GM12878 (cell line): ENCODE measurements around the gene PTGS1.

ENCODE experiments used
- EZH2 ChIP-seq: IDR thresholded peaks from 2 replicates; pipeline ENCODE4 v1.6.1; 2012; ENCODE audit warnings: low read depth, mild to moderate bottlenecking, control low read depth, inconsistent platforms, low read length, borderline replicate concordance; ENCODE audit not compliant: control insufficient read depth
- JUND ChIP-seq: IDR thresholded peaks from 2 replicates; pipeline ENCODE4 v1.6.1; 2012; ENCODE audit warnings: low read depth, mild to moderate bottlenecking, low read length, improper control_type of control experiment, moderate library complexity
- MXI1 ChIP-seq: fragments of 150-350 bp; IDR thresholded peaks from 2 replicates; pipeline ENCODE4 v1.6.1; 2011; ENCODE audit warnings: low read depth, mild to moderate bottlenecking, inconsistent platforms, low read length, improper control_type of control experiment
- NRF1 ChIP-seq: conservative IDR thresholded peaks from 2 replicates; pipeline ENCODE4 v1.6.1; 2011; ENCODE audit warnings: mild to moderate bottlenecking, low read depth, low read length, improper control_type of control experiment
- POLR2AphosphoS2 ChIP-seq: IDR thresholded peaks from 2 replicates; pipeline ENCODE4 v1.6.1; 2011; ENCODE audit warnings: low read depth, mild to moderate bottlenecking, low read length, improper control_type of control experiment, moderate library complexity
- TF ChIP-seq, protein P1 (sequence below), 3 experiments: IDR thresholded peaks in 2 of 3; conservative IDR thresholded peaks in 1 of 3; 2 replicates each; pipeline ENCODE4 v1.5.1; 2011; ENCODE audit warnings: low read depth in 3 of 3, low read length in 3 of 3, mild to moderate bottlenecking in 3 of 3, control low read depth in 2 of 3, moderate library complexity in 2 of 3, inconsistent platforms in 1 of 3, mixed read lengths in 1 of 3; ENCODE audit not compliant: control insufficient read depth in 2 of 3, insufficient read depth in 1 of 3; ENCODE audit errors: extremely low read depth in 1 of 3
- TF ChIP-seq, protein P2 (sequence below): fragments of 450-650 bp; IDR thresholded peaks from 2 replicates; pipeline ENCODE4 v1.6.1; 2016; ENCODE audit warnings: mild to moderate bottlenecking

DNA sequence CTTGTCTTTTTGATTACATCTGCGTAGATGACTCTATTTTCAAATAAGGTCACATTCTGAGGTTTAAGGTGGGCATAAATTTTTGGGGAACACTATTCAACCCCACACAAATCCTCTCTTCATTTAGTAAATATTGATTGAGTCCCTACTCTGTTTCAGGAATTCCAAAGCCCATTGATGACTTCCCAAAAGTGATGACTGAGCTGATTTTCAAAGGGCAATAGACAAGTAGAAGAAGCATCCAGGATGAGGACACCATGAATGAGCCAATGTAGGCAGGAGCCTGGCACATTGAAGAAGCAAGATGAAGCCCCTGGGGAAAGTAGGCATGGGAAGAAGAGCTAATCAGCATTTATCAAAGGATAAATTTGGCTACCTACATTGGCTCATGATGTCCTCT, 71.7 kb downstream of the PTGS1 start:
- no peak for TF ChIP-seq MXI1
- TF ChIP-seq, protein P1, sequence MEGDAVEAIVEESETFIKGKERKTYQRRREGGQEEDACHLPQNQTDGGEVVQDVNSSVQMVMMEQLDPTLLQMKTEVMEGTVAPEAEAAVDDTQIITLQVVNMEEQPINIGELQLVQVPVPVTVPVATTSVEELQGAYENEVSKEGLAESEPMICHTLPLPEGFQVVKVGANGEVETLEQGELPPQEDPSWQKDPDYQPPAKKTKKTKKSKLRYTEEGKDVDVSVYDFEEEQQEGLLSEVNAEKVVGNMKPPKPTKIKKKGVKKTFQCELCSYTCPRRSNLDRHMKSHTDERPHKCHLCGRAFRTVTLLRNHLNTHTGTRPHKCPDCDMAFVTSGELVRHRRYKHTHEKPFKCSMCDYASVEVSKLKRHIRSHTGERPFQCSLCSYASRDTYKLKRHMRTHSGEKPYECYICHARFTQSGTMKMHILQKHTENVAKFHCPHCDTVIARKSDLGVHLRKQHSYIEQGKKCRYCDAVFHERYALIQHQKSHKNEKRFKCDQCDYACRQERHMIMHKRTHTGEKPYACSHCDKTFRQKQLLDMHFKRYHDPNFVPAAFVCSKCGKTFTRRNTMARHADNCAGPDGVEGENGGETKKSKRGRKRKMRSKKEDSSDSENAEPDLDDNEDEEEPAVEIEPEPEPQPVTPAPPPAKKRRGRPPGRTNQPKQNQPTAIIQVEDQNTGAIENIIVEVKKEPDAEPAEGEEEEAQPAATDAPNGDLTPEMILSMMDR (IDR thresholded peaks at IDR 0.05 in 2 of 3, conservative IDR thresholded peaks at IDR 0.05 in 1 of 3; ENCODE audit: control insufficient read depth in 2 of 3, extremely low read depth in 1 of 3, insufficient read depth in 1 of 3, low read depth in 3 of 3, low read length in 3 of 3) = no peak
- TF ChIP-seq, protein P2, sequence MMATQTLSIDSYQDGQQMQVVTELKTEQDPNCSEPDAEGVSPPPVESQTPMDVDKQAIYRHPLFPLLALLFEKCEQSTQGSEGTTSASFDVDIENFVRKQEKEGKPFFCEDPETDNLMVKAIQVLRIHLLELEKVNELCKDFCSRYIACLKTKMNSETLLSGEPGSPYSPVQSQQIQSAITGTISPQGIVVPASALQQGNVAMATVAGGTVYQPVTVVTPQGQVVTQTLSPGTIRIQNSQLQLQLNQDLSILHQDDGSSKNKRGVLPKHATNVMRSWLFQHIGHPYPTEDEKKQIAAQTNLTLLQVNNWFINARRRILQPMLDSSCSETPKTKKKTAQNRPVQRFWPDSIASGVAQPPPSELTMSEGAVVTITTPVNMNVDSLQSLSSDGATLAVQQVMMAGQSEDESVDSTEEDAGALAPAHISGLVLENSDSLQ = no peak
- TF ChIP-seq JUND = no peak
- TF ChIP-seq POLR2AphosphoS2 = no peak
- TF ChIP-seq NRF1 = no peak
- no peak for TF ChIP-seq EZH2
